B cell (primary cell): ENCODE measurements around the gene SUGCT.

Experiments
- EZH2 ChIP-seq: IDR thresholded peaks from 2 replicates; pipeline ENCODE4 v1.6.1; 2012; ENCODE audit warnings: borderline replicate concordance, low read depth, mild to moderate bottlenecking, moderate library complexity, low read length; ENCODE audit not compliant: insufficient read depth, poor library complexity, severe bottlenecking
- TF ChIP-seq, protein P1 (sequence below): fragments of 200-600 bp; IDR thresholded peaks from one replicate; pipeline ENCODE4 v1.8.0; 2022; ENCODE audit warnings: antibody characterized with exemption, mild to moderate bottlenecking

DNA sequence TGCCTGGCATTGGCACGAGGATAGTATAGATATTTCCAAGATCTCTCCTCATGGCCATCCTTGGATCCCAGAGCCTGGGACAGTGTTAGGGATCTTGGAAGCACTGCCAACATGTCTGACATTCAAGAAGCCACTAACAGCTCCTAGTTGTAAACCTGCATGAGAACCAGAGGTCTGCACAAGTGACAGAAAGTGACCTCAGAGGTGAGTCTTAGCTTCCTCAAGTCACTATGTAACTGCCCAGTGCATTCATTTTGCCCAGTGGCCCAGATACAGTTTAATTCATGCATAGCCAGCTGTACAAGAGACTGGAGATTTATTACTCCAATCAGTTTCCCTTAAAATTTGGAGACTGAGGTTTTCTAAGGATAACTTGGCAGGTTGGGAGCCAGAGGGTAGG, 16.7 kb downstream of the SUGCT start:
- TF ChIP-seq, protein P1, sequence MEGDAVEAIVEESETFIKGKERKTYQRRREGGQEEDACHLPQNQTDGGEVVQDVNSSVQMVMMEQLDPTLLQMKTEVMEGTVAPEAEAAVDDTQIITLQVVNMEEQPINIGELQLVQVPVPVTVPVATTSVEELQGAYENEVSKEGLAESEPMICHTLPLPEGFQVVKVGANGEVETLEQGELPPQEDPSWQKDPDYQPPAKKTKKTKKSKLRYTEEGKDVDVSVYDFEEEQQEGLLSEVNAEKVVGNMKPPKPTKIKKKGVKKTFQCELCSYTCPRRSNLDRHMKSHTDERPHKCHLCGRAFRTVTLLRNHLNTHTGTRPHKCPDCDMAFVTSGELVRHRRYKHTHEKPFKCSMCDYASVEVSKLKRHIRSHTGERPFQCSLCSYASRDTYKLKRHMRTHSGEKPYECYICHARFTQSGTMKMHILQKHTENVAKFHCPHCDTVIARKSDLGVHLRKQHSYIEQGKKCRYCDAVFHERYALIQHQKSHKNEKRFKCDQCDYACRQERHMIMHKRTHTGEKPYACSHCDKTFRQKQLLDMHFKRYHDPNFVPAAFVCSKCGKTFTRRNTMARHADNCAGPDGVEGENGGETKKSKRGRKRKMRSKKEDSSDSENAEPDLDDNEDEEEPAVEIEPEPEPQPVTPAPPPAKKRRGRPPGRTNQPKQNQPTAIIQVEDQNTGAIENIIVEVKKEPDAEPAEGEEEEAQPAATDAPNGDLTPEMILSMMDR: no peak
- TF ChIP-seq EZH2: no peak
